Smooth muscle cell (in vitro differentiated cells): ENCODE results near the gene CLDN34. TPM values are rescaled to one million over a fixed set of nuclear protein-coding genes. Genes with fewer than 3 reads are reported as not detected.

Experiments
- DNase-seq: peaks from one replicate; lab custom pipeline; 2025; ENCODE audit not compliant: unreplicated experiment; lab: John Stamatoyannopoulos, UW
- H2AFZ ChIP-seq: fragments of 200-600 bp; sonication (generic); 2 replicates; pipeline ENCODE4 v1.6.0; 2016; ENCODE audit warnings: antibody characterized with exemption, low read depth, mild to moderate bottlenecking
- H3F3A ChIP-seq: fragments of 200-600 bp; sonication (generic); 2 replicates; pipeline ENCODE4 v1.6.0; 2017; ENCODE audit warnings: antibody characterized with exemption, low read depth
- H3K27ac ChIP-seq: fragments of 200-600 bp; sonication (generic); 2 replicates; pipeline ENCODE4 v1.5.1; 2016; ENCODE audit warnings: low read depth, mild to moderate bottlenecking
- H3K27me3 ChIP-seq: fragments of 200-600 bp; sonication (generic); 2 replicates; pipeline ENCODE4 v1.6.1; 2016; ENCODE audit warnings: low read depth, mild to moderate bottlenecking
- H3K36me3 ChIP-seq: fragments of 200-600 bp; sonication (generic); 2 replicates; pipeline ENCODE4 v1.5.1; 2016; ENCODE audit warnings: low read depth
- H3K4me1 ChIP-seq: fragments of 200-600 bp; sonication (generic); 2 replicates; pipeline ENCODE4 v1.5.1; 2016; ENCODE audit warnings: low read depth
- H3K4me2 ChIP-seq: fragments of 200-600 bp; sonication (generic); 2 replicates; pipeline ENCODE4 v1.6.0; 2016; ENCODE audit warnings: mild to moderate bottlenecking
- H3K4me3 ChIP-seq: fragments of 200-600 bp; sonication (generic); 2 replicates; pipeline ENCODE4 v1.5.1; 2016; ENCODE audit warnings: mild to moderate bottlenecking
- H3K79me2 ChIP-seq: fragments of 200-600 bp; sonication (generic); 2 replicates; pipeline ENCODE4 v1.6.0; 2016; ENCODE audit warnings: low read depth, mild to moderate bottlenecking
- H3K9ac ChIP-seq: fragments of 200-600 bp; sonication (generic); 2 replicates; pipeline ENCODE4 v1.6.0; 2016; ENCODE audit warnings: low read depth
- H3K9me3 ChIP-seq: fragments of 200-600 bp; sonication (generic); replicated peaks from 2 replicates; pipeline ENCODE4 v1.5.1; 2016; ENCODE audit warnings: low read depth
- H4K20me1 ChIP-seq: fragments of 200-600 bp; sonication (generic); 2 replicates; pipeline ENCODE4 v1.6.0; 2016; ENCODE audit warnings: low read depth
- WGBS: methylation state at CpG from one replicate; pipeline ENCODE4 v1.1.7; 2016; ENCODE audit warnings: low lambda C conversion rate; 5-methylcytosine and 5-hydroxymethylcytosine counted together
- polyA plus RNA-seq: library from polyadenylated mRNA; unstranded; fragments of >200 nt; fragmentation: Nextera tagmentation; extraction: Ambion mirVana; gene quantifications from 2 replicates; pipeline ENCODE4 v1.2.1, GENCODE V29; 2016
- total RNA-seq: library from RNA; depleted of rRNA; stranded (reverse); fragments of >200 nt; gene quantifications from 2 replicates; pipeline ENCODE4 v1.2.3, GENCODE V29; 2014
- TF ChIP-seq, protein P1 (sequence below): fragments of 200-600 bp; sonication (generic); IDR thresholded peaks from 2 replicates; pipeline ENCODE4 v1.5.1; 2017; ENCODE audit warnings: borderline replicate concordance, mild to moderate bottlenecking, antibody characterized with exemption; ENCODE audit not compliant: insufficient read depth, poor library complexity, severe bottlenecking

CLDN34 gene
- total and polyA plus RNA-seq, 2 experiments from 2014 or later: 1.0 TPM; not detected in 1

DNA sequence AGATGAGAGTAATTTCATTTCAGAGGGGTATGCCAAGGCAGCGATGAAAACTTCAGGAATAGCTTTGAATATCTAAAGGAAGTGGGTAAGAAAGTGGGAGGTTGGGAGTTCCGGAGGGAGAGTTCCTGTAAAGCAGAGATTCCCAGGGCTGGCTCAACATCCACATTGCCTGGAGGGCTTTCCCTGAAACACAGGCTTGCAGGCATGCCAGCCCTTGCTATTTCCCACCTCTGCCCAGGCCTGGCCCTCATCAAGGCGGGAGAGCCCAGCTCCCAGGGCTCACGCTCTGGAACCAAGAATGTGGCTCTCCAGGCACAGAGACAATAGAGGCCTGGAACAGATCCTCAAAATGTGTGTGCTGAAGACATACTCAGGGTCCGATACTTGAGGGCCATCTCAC is 43.8 kb upstream of the CLDN34 start:
- Histone ChIP-seq H2AFZ (no peak overlapping the region), H3K4me1 (no peaks in the 10 kb centered on the region), H3F3A (no peaks in the 10 kb centered on the region), H3K4me3 (no peak overlapping the region), H3K27me3 (no peaks in the 10 kb centered on the region), H3K27ac (no peak overlapping the region), H3K79me2 (no peaks in the 10 kb centered on the region), H4K20me1 (peaks cover 5% of the 10 kb centered on the region), H3K36me3 (no peaks in the 10 kb centered on the region), H3K9me3 (no peaks in the 10 kb centered on the region), H3K9ac (no peak overlapping the region), H3K4me2 (no peak overlapping the region)
- 74% methylated on average over 5 of the region's 5 CpGs for WGBS
- DNase-seq: no peak
- TF ChIP-seq, protein P1, sequence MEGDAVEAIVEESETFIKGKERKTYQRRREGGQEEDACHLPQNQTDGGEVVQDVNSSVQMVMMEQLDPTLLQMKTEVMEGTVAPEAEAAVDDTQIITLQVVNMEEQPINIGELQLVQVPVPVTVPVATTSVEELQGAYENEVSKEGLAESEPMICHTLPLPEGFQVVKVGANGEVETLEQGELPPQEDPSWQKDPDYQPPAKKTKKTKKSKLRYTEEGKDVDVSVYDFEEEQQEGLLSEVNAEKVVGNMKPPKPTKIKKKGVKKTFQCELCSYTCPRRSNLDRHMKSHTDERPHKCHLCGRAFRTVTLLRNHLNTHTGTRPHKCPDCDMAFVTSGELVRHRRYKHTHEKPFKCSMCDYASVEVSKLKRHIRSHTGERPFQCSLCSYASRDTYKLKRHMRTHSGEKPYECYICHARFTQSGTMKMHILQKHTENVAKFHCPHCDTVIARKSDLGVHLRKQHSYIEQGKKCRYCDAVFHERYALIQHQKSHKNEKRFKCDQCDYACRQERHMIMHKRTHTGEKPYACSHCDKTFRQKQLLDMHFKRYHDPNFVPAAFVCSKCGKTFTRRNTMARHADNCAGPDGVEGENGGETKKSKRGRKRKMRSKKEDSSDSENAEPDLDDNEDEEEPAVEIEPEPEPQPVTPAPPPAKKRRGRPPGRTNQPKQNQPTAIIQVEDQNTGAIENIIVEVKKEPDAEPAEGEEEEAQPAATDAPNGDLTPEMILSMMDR: no peak

DNA sequence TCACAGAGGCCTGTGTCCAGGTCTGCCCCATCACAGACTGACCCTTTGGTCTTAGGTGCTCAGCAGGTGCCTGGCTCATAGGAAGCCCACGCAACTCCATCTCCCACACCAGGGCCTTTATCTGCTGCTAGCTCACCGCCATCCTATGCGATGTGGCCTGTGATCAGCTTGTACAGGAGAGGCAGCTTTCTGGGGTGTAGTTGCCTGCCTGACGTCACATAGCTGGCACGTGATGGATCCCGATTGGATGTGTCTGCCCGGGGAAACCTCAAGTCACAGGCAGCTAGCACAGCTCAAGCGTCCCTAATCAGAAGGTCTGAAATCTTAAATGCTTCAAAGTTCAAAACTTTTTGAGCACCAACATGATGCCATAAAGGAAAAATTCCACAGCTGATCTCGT is 41.2 kb upstream of the CLDN34 start:
- Histone ChIP-seq H3K36me3 (no peaks in the 10 kb centered on the region), H3K79me2 (no peaks in the 10 kb centered on the region), H3K9me3 (no peaks in the 10 kb centered on the region), H3K4me3 (no peak overlapping the region), H3K27me3 (no peaks in the 10 kb centered on the region), H3K4me1 (no peaks in the 10 kb centered on the region), H3K4me2 (no peak overlapping the region), H2AFZ (no peak overlapping the region), H3F3A (no peaks in the 10 kb centered on the region), H4K20me1 (peaks cover 11% of the 10 kb centered on the region), H3K27ac (no peak overlapping the region), H3K9ac (no peak overlapping the region)
- TF ChIP-seq, protein P1: no peak
- no peak for DNase-seq
- WGBS: 91% methylated on average over 9 of the region's 9 CpGs

DNA sequence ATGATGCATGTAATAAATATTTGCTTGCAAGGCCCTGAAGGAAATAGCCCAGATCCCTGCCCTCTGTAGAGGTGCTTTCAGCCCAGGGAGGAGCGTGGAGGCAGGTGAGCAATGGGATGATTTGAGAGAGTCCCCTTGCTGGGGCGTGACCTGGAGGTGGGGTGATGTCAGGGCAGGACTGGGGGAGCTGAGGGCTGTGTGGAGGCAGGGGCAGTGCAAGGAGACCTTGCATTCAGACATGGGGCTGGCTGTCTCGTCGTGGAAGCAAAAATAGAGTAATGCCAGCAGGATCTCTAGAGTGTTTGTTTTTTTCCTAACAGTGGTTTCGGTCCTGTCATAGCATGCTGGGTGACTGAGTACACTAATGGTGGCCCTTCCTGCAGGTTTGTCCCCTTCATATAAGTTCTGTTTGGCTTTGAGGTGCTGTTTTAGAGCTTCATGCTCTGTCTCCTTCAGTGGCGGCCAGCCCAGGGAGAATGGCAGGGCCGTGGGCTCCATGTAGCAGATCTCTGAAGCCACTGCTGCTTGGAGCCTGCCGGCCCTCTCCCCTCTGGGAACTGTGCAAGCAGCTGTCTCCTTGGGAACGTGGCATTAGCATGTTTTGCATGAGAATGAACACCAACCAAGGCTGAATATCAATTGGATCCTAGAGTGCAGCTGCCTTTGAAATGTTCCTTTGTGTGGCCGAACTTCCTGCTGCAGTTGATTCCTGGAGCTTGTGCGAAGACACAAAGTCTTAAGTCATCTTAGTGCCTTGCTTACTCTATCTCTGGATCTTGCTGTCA is 39.3 kb upstream of the CLDN34 start:
- no peaks in the 10 kb centered on the region for H3K36me3 ChIP-seq
- DNase-seq: no peak
- H3K4me1 ChIP-seq: no peaks in the 10 kb centered on the region
- 48% methylated on average over 11 of the region's 11 CpGs for WGBS
- no peak overlapping the region for H3K9ac ChIP-seq
- no peak overlapping the region for H3K4me2 ChIP-seq
- H3K9me3 ChIP-seq: no peaks in the 10 kb centered on the region
- H3K27me3 ChIP-seq: no peaks in the 10 kb centered on the region
- H3K4me3 ChIP-seq: no peak overlapping the region
- no peaks in the 10 kb centered on the region for H3F3A ChIP-seq
- H4K20me1 ChIP-seq: peaks cover 11% of the 10 kb centered on the region
- H2AFZ ChIP-seq: no peak overlapping the region
- H3K79me2 ChIP-seq: no peaks in the 10 kb centered on the region
- no peak overlapping the region for H3K27ac ChIP-seq
- TF ChIP-seq, protein P1: no peak

DNA sequence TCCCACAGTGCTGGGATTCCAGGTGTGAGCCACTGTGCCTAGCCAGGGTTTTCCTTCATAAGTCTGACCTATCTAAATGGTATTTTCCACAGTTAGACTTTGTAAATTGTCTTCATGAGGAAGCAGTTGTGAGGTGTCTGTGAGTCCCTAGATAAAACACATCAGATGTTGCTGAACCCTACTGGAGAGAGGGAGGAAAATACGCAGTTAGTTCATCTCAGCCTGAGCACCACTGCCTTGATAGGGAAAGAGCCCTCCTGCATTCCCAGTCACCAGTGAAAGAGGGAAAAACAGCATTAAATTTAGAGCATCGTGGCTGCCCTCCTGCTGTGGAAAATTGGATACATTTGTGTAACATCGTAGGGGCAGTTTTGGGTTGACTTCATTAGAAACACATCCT is 31.7 kb upstream of the CLDN34 start:
- Histone ChIP-seq H3K27me3 (no peaks in the 10 kb centered on the region), H3K9ac (no peak overlapping the region), H3K36me3 (no peaks in the 10 kb centered on the region), H3K9me3 (no peaks in the 10 kb centered on the region), H3K4me3 (no peak overlapping the region), H2AFZ (no peak overlapping the region), H3K27ac (no peak overlapping the region), H3K4me2 (no peak overlapping the region), H3K4me1 (no peaks in the 10 kb centered on the region), H4K20me1 (no peaks in the 10 kb centered on the region), H3F3A (no peaks in the 10 kb centered on the region), H3K79me2 (no peaks in the 10 kb centered on the region)
- DNase-seq: no peak
- TF ChIP-seq, protein P1: no peak
- 89% methylated on average over 3 of the region's 3 CpGs for WGBS
